HCT116 (cell line): Measurements from ENCODE around the gene CREBBP.

Experiments
- CEBPB ChIP-seq: IDR thresholded peaks from 2 replicates; pipeline ENCODE4 v1.6.1; 2012; ENCODE audit warnings: low read depth
- EGR1 ChIP-seq: IDR thresholded peaks from 2 replicates; pipeline ENCODE4 v1.6.1; 2012; ENCODE audit warnings: low read depth
- EZH2 ChIP-seq: fragments of 200-600 bp; sonication (generic); IDR thresholded peaks from 2 replicates; pipeline ENCODE4 v1.6.1; 2017; ENCODE audit warnings: antibody characterized with exemption, mixed run types
- EZH2phosphoT487 ChIP-seq: fragments of 200-600 bp; IDR thresholded peaks from 2 replicates; pipeline ENCODE4 v1.6.1; 2018; ENCODE audit warnings: antibody characterized with exemption, borderline replicate concordance
- POLR2A ChIP-seq: IDR thresholded peaks from 2 replicates; pipeline ENCODE4 v1.7.0; 2011; ENCODE audit warnings: borderline replicate concordance; ENCODE audit not compliant: insufficient read depth, insufficient read length; ENCODE audit errors: extremely low read depth
- POLR2AphosphoS5 ChIP-seq: IDR thresholded peaks from 2 replicates; pipeline ENCODE4 v1.6.1; 2011; ENCODE audit warnings: mild to moderate bottlenecking, low read depth, low read length, moderate library complexity
- RAD21 ChIP-seq: IDR thresholded peaks from 2 replicates; pipeline ENCODE4 v1.6.1; 2012; ENCODE audit warnings: low read depth, mild to moderate bottlenecking
- ZFX ChIP-seq: fragments of 450-650 bp; IDR thresholded peaks from 2 replicates; pipeline ENCODE4 v1.6.1; 2017
- TF ChIP-seq, protein P1 (sequence below), 3 experiments: fragments of 200-600 bp in 1 of 3; sonication (generic) in 1 of 3; IDR thresholded peaks in 2 of 3; conservative IDR thresholded peaks in 1 of 3; 2 replicates each; pipeline ENCODE4 v1.5.1; 2012 to 2017; ENCODE audit warnings: low read depth in 2 of 3, low read length in 2 of 3, antibody characterized with exemption in 1 of 3, borderline replicate concordance in 1 of 3, control low read depth in 1 of 3, mild to moderate bottlenecking in 1 of 3, mixed read lengths in 1 of 3, mixed run types in 1 of 3, moderate library complexity in 1 of 3; ENCODE audit not compliant: insufficient read depth in 1 of 3
- TF ChIP-seq, protein P2 (sequence below): IDR thresholded peaks from 2 replicates; pipeline ENCODE4 v1.6.1; 2012
- TF ChIP-seq, protein P3 (sequence below): IDR thresholded peaks from 2 replicates; pipeline ENCODE4 v1.6.1; 2012; ENCODE audit warnings: low read depth
- TF ChIP-seq, protein P4 (sequence below): IDR thresholded peaks from 2 replicates; pipeline ENCODE4 v1.6.1; 2011; ENCODE audit warnings: mild to moderate bottlenecking, low read length, moderate library complexity; ENCODE audit not compliant: insufficient replicate concordance; ENCODE audit errors: extremely low read depth

DNA sequence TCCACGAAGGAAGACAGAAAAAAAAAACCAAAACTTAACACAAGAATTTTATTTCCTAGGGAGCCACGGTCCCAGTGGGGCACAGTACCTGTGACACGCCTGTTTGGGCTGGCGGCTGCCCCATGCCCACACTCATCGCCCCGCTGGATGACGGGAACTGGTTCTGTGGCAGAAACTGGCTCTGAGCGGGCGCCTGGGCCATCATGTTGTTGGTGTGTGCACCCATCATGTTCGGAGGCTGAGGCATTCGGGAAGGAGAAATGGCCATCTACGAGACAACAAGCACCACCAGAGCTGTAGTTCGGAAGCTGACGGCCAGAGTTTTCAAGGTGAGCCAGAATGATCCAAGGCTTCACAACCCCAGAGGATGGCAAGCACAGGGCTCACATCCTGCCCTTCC is 106.8 kb downstream of the CREBBP start:
- no peak for TF ChIP-seq POLR2A
- TF ChIP-seq, protein P1, sequence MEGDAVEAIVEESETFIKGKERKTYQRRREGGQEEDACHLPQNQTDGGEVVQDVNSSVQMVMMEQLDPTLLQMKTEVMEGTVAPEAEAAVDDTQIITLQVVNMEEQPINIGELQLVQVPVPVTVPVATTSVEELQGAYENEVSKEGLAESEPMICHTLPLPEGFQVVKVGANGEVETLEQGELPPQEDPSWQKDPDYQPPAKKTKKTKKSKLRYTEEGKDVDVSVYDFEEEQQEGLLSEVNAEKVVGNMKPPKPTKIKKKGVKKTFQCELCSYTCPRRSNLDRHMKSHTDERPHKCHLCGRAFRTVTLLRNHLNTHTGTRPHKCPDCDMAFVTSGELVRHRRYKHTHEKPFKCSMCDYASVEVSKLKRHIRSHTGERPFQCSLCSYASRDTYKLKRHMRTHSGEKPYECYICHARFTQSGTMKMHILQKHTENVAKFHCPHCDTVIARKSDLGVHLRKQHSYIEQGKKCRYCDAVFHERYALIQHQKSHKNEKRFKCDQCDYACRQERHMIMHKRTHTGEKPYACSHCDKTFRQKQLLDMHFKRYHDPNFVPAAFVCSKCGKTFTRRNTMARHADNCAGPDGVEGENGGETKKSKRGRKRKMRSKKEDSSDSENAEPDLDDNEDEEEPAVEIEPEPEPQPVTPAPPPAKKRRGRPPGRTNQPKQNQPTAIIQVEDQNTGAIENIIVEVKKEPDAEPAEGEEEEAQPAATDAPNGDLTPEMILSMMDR (IDR thresholded peaks at IDR 0.05 in 2 of 3, conservative IDR thresholded peaks at IDR 0.05 in 1 of 3; ENCODE audit: borderline replicate concordance in 1 of 3, insufficient read depth in 1 of 3, low read depth in 2 of 3, low read length in 2 of 3) = no peak
- TF ChIP-seq, protein P2, sequence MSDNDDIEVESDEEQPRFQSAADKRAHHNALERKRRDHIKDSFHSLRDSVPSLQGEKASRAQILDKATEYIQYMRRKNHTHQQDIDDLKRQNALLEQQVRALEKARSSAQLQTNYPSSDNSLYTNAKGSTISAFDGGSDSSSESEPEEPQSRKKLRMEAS = no peak
- TF ChIP-seq, protein P3, sequence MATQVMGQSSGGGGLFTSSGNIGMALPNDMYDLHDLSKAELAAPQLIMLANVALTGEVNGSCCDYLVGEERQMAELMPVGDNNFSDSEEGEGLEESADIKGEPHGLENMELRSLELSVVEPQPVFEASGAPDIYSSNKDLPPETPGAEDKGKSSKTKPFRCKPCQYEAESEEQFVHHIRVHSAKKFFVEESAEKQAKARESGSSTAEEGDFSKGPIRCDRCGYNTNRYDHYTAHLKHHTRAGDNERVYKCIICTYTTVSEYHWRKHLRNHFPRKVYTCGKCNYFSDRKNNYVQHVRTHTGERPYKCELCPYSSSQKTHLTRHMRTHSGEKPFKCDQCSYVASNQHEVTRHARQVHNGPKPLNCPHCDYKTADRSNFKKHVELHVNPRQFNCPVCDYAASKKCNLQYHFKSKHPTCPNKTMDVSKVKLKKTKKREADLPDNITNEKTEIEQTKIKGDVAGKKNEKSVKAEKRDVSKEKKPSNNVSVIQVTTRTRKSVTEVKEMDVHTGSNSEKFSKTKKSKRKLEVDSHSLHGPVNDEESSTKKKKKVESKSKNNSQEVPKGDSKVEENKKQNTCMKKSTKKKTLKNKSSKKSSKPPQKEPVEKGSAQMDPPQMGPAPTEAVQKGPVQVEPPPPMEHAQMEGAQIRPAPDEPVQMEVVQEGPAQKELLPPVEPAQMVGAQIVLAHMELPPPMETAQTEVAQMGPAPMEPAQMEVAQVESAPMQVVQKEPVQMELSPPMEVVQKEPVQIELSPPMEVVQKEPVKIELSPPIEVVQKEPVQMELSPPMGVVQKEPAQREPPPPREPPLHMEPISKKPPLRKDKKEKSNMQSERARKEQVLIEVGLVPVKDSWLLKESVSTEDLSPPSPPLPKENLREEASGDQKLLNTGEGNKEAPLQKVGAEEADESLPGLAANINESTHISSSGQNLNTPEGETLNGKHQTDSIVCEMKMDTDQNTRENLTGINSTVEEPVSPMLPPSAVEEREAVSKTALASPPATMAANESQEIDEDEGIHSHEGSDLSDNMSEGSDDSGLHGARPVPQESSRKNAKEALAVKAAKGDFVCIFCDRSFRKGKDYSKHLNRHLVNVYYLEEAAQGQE = no peak
- TF ChIP-seq EZH2 = no peak
- TF ChIP-seq RAD21 = no peak
- TF ChIP-seq CEBPB = no peak
- no peak for TF ChIP-seq EGR1
- no peak for TF ChIP-seq POLR2AphosphoS5
- TF ChIP-seq, protein P4, sequence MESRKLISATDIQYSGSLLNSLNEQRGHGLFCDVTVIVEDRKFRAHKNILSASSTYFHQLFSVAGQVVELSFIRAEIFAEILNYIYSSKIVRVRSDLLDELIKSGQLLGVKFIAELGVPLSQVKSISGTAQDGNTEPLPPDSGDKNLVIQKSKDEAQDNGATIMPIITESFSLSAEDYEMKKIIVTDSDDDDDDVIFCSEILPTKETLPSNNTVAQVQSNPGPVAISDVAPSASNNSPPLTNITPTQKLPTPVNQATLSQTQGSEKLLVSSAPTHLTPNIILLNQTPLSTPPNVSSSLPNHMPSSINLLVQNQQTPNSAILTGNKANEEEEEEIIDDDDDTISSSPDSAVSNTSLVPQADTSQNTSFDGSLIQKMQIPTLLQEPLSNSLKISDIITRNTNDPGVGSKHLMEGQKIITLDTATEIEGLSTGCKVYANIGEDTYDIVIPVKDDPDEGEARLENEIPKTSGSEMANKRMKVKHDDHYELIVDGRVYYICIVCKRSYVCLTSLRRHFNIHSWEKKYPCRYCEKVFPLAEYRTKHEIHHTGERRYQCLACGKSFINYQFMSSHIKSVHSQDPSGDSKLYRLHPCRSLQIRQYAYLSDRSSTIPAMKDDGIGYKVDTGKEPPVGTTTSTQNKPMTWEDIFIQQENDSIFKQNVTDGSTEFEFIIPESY = no peak
- no peak for TF ChIP-seq EZH2phosphoT487
- TF ChIP-seq ZFX = no peak
